T-helper 1 cell treated with Interleukin-12 subunit alpha and Interleukin-12 subunit beta and Interleukin-4 antibody, amounts not matched to agents 30 μg/mL and 1 μg/mL, for 36 hours (primary cell): ENCODE measurements around the gene RAD17.
A peak's percentile ranks its signal among the peaks of the same experiment; 100 is the strongest.
"Not testable (repeated sequence)": the region's sequence is repeated elsewhere in the genome, so short reads cannot be mapped to it uniquely, and the experiment has no call there.

Experiments used
- H3K27ac Mint-ChIP-seq: one replicate; pipeline ENCODE4 v1.8.0; 2021; ENCODE audit warnings: mild to moderate bottlenecking, mixed read lengths
- H3K27me3 Mint-ChIP-seq: one replicate; pipeline ENCODE4 v1.8.0; 2021; ENCODE audit warnings: low read depth, mixed read lengths
- H3K36me3 Mint-ChIP-seq: one replicate; pipeline ENCODE4 v1.8.0; 2021; ENCODE audit warnings: low read depth, mixed read lengths
- H3K4me1 Mint-ChIP-seq: one replicate; pipeline ENCODE4 v1.8.0; 2021; ENCODE audit warnings: low read depth, mixed read lengths
- H3K4me3 Mint-ChIP-seq: one replicate; pipeline ENCODE4 v1.8.0; 2021; ENCODE audit warnings: mild to moderate bottlenecking, moderate library complexity, mixed read lengths
- H3K9me3 Mint-ChIP-seq: one replicate; pipeline ENCODE4 v1.8.0; 2021; ENCODE audit warnings: mixed read lengths

RAD17 gene, protein sequence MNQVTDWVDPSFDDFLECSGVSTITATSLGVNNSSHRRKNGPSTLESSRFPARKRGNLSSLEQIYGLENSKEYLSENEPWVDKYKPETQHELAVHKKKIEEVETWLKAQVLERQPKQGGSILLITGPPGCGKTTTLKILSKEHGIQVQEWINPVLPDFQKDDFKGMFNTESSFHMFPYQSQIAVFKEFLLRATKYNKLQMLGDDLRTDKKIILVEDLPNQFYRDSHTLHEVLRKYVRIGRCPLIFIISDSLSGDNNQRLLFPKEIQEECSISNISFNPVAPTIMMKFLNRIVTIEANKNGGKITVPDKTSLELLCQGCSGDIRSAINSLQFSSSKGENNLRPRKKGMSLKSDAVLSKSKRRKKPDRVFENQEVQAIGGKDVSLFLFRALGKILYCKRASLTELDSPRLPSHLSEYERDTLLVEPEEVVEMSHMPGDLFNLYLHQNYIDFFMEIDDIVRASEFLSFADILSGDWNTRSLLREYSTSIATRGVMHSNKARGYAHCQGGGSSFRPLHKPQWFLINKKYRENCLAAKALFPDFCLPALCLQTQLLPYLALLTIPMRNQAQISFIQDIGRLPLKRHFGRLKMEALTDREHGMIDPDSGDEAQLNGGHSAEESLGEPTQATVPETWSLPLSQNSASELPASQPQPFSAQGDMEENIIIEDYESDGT

DNA sequence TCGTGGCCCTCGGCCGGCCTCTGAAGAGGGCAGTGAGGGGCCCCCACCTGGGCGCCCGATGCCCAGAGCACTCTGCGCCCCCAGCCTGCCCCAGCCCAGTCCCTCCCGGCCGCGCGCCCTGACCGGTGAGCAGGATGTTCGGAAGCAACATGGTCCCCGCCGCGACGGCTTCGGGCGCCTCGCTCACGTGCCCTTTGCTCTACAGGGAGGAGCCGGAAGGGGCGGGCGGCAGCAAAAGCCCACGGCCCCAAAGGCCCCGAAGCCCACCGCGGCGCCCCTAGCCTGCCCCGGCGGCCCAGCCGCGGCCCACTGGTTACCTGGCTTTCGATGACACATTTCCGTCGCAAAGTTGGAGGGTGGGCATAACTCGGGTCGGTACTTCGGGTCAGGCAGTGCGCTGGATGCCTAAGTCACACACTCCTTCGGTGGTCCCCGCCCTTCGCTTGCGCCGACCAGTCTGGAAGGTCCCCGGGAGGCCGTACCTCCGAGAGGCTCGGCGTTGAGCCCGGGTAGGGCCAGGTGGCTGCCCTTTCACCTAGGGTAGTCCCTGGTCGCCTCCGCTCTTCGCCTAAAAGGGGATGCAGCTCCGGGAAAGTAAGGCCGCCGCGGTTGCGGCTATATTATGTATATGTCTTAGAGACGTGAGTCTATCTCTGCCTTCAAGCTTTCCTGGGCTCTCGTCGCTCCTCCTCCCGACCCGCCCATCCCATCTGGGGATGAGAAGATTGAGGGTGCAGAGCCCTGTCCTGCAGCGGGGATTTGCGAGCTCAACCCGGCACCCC is at the start of gene RAD17, which contains the start of the genes AK6 and TAF9:
Gene RAD17 (plus strand): TSS at position 479 of the 782 bp plus-strand sequence. CDS start 2,391 bp downstream, outside the sequence.
Gene AK6 (minus strand): TSS at position 181 of the 782 bp plus-strand sequence. CDS start 30 bp downstream, at position 151.
Gene TAF9 (minus strand): TSS at position 181 of the 782 bp plus-strand sequence. CDS start 3,783 bp downstream, outside the sequence.
- Mint-ChIP-seq H3K9me3 (no peaks in the 10 kb centered on the region), H3K4me3 (peak within 1 kb of the TSS; percentile 96), H3K4me1 (peaks cover 30% of the 10 kb centered on the region), H3K36me3 (peaks cover 22% of the 10 kb centered on the region), H3K27ac (peak within 1 kb of the TSS; percentile 96), H3K27me3 (no peaks in the 10 kb centered on the region)

DNA sequence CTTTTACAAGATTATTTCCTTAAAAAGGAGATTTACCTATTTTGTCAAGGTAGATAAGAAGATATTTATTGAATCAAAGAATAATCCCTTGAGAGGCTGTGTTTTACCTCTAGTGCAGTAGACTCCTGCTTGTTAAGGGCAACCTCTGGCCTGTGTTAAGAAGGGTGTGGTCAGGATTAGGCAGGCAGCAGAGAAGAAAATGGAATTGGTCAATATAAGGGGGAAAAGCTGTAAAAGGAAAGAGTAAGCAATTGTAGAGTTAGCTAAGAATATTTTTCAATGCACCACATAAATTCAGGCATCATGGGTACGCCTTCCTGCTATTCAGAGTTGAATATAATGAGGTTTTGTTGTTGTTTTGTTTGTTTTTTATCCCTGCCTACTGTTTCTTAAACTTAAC is 43.3 kb upstream of the RAD17 start:
- no peaks in the 10 kb centered on the region for H3K9me3 Mint-ChIP-seq
- H3K4me1 Mint-ChIP-seq: no peaks in the 10 kb centered on the region
- H3K36me3 Mint-ChIP-seq: peaks cover 1% of the 10 kb centered on the region
- H3K27me3 Mint-ChIP-seq: no peaks in the 10 kb centered on the region
- no peak overlapping the region for H3K27ac Mint-ChIP-seq
- H3K4me3 Mint-ChIP-seq: no peak overlapping the region

DNA sequence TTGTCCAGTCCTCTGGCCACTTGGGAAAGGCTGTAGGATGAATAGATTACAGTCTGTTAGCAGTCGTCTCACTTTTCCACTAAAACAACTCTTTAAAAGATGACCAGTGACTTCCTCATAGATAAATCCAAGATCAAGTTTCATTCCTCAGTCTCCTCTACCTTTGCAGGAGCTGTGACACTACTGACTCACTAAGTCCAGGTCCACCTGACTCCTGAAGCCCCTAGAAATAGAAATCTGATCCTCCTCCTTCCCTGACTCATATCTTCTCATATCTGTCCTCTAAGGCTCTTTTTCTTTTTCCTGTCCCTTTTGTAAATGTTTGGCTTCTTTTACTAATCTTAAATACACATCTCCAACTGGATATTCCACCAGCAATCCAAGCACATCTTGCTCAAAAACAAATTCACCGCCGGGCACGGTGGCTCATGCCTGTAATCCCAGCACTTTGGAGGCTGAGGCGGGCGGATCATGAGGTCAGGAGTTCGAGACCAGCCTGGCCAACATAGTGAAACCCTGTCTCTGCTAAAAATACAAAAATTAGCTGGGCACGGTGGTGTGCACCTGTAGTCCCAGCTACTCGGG is 39.6 kb upstream of the RAD17 start:
- peaks cover 5% of the 10 kb centered on the region for H3K36me3 Mint-ChIP-seq
- H3K27me3 Mint-ChIP-seq: no peaks in the 10 kb centered on the region
- H3K9me3 Mint-ChIP-seq: peaks cover 3% of the 10 kb centered on the region
- H3K4me1 Mint-ChIP-seq: peaks cover 14% of the 10 kb centered on the region
- H3K27ac Mint-ChIP-seq: no peak overlapping the region
- H3K4me3 Mint-ChIP-seq: no peak overlapping the region

DNA sequence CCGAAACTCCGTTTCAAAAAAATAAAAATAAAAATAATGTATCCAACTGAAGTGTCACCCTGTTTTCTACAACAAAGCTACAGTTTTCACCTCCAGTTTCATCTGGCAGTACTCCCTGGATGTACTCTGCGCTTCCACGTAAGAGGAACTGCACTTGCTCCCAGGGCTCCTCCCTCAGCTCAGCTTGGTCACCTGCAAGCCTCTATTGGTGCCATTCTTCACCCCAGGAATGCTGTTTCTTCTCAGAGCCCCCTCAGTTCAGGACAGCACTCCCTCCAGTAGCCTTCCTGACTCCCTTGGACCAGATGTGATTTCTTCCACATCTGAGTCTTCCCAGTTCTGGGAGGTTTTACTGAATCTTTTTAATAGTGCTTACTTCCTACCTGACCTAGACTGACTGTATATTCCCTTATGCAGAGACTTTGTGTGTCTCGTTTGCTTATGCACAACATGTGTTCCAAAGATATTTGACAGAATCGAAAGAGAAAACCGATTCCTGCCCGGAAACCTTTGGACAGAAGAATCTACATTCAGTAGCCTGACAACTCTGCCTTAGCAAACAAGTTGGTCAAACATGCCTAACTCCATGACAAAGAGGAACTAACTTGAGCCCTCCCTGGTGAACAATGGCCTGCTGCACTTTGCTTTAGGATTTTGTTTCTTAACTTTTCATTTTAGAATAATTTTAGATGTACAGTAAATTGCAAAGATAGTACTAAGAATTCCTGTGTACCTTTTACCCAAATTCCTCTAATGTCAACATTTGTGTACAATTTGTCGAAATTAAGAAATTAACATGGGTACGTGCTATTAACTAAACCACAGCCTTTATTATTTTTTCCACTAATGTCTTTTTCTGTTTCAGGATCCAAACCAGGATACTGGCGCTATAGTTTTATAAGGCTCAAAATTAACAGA is 37.8 kb upstream of the RAD17 start:
- Mint-ChIP-seq H3K9me3 (peaks cover 3% of the 10 kb centered on the region), H3K4me3 (peak overlapping the region; percentile 89), H3K4me1 (peaks cover 14% of the 10 kb centered on the region), H3K27me3 (no peaks in the 10 kb centered on the region), H3K36me3 (peaks cover 4% of the 10 kb centered on the region), H3K27ac (peak overlapping the region; percentile 69)

DNA sequence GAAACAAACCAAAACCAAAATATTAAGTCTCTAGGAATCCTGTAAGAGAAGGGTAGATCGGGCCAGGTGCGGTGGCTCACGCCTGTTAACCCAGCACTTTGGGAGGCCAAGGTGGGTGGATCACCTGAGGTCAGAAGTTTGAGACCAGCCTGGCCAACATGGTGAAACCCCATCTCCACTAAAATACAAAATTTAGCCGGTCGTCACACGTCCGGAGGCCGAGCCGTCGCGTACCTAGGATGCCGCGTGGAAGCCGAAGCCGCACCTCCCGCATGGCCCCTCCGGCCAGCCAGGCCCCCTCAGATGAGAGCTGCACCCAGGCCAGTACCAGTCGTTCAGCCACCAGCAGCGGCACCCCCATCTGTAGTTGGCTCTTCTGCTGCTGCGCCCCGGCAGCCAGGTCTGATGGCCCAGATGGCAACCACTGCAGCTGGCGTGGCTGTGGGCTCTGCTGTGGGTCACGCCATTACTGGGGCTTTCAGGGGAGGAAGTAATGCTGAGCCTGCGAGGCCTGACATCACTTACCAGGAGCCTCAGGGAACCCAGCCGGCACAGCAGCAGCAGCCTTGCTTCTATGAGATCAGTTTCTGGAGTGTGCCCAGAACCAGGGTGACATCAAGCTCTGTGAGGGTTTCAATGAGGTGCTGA is 35.8 kb upstream of the RAD17 start:
- H3K27ac Mint-ChIP-seq, H3K4me3 Mint-ChIP-seq, H3K36me3 Mint-ChIP-seq, H3K9me3 Mint-ChIP-seq, H3K27me3 Mint-ChIP-seq: not testable (repeated sequence)
- peaks cover 14% of the 10 kb centered on the region for H3K4me1 Mint-ChIP-seq

DNA sequence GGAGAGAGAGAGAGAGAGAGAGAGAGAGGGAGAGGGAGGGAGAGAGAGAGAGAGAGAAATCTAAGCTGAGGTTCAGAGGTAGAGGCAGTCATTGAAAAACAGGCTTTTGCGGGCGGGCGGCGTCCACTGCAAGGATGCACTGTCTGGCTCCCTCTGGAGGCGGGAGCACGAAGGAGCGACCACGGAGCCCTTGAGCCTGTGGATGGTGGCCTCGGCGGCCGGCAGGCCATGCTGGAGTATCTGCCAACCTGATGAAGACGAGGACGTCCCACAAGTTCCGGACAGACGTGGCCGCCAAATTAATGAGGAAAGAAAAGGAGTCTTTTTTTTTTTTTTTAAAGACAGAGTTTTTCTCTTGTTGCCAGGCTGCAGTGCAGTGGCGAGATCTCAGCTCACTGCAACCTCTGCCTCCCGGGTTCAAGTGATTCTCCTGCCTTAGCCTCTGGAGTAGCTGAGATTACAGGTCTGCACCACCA is 34.8 kb upstream of the RAD17 start:
- peaks cover 14% of the 10 kb centered on the region for H3K4me1 Mint-ChIP-seq
- peak overlapping the region; percentile 28 for H3K27ac Mint-ChIP-seq
- peaks cover 4% of the 10 kb centered on the region for H3K36me3 Mint-ChIP-seq
- H3K4me3 Mint-ChIP-seq: no peak overlapping the region
- no peaks in the 10 kb centered on the region for H3K27me3 Mint-ChIP-seq
- H3K9me3 Mint-ChIP-seq: peaks cover 3% of the 10 kb centered on the region

DNA sequence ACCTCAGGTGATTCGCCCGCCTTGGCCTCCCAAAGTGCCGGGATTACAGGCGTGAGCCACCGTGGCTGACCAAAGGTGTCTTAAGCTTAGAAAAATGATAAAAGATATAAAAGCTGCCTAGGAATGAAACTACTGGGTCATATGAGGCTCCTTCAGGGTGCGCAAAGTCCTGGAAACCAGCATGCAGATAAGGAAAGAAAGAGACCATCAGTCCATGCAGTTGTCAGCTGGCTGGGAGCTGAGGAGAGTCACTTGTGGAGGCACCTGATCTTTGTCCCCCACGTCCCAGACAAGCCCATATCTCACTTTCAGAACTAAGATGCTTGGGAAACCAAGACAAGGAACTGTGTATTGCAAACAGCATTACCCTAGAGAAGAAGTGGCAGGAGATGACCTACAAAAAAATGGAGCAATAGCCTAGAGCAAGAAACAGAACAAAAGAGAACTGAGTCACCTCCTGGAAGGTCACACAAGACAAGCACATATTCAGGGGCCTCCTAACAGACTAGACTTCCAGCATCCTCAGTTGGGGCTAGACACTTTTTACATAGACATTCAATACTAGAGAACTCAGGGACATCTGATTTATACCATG is 34.2 kb upstream of the RAD17 start:
- H3K4me3 Mint-ChIP-seq: no peak overlapping the region
- H3K36me3 Mint-ChIP-seq: peaks cover 4% of the 10 kb centered on the region
- H3K27ac Mint-ChIP-seq: no peak overlapping the region
- no peaks in the 10 kb centered on the region for H3K27me3 Mint-ChIP-seq
- H3K9me3 Mint-ChIP-seq: peaks cover 3% of the 10 kb centered on the region
- peaks cover 14% of the 10 kb centered on the region for H3K4me1 Mint-ChIP-seq

DNA sequence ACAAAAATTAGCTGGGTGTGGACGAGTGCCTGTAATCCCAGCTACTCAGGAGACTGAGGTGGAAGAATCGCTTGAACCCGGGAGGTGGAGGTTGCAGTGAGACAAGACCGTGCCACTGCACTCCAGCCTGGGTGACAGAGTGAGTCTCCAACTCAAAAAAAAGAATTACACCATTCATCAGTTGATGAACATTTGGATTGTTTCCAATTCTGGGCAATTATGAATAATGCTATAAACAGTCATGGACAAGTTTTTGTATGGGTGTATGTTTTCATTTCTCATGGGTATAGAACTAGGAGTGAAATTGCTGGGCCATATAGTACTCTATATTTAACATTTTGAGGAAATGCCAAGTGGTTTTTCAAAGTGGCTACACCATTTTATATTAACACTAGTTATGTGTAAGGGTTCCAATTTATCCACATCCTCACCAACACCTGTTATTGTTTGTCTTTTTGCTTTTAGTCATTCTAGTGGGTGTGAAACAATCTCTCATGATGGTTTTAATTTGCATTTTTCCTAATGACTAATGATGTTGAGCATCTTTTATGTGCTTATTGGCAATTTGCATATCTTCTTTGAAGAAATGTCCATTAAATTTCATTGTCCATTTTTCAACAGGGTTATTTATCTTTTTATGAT is 28.0 kb upstream of the RAD17 start:
- H3K4me3 Mint-ChIP-seq: no peak overlapping the region
- H3K9me3 Mint-ChIP-seq: no peaks in the 10 kb centered on the region
- H3K27ac Mint-ChIP-seq: no peak overlapping the region
- H3K36me3 Mint-ChIP-seq: no peaks in the 10 kb centered on the region
- no peaks in the 10 kb centered on the region for H3K27me3 Mint-ChIP-seq
- no peaks in the 10 kb centered on the region for H3K4me1 Mint-ChIP-seq

DNA sequence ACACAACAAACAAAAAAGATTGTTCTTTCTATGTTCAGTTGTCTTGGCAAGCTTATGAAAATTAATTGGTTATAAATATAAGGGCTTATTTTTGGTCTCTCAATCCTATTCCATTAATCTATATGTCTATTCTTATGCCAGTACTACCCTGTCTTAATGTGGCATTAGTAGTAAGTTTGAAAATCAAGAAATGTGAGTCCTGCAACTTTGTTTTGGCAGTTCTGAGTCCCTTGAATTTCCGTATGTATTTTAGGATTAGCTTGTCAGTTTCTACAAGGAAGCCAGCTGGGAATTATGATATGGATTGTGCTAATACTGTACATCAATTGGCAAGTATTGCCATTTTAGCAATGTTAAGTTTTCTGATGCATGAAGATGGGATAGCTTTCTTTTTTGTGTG is 26.5 kb upstream of the RAD17 start:
- no peaks in the 10 kb centered on the region for H3K9me3 Mint-ChIP-seq
- no peak overlapping the region for H3K27ac Mint-ChIP-seq
- H3K4me3 Mint-ChIP-seq: no peak overlapping the region
- H3K36me3 Mint-ChIP-seq: no peaks in the 10 kb centered on the region
- H3K27me3 Mint-ChIP-seq: no peaks in the 10 kb centered on the region
- H3K4me1 Mint-ChIP-seq: no peaks in the 10 kb centered on the region

DNA sequence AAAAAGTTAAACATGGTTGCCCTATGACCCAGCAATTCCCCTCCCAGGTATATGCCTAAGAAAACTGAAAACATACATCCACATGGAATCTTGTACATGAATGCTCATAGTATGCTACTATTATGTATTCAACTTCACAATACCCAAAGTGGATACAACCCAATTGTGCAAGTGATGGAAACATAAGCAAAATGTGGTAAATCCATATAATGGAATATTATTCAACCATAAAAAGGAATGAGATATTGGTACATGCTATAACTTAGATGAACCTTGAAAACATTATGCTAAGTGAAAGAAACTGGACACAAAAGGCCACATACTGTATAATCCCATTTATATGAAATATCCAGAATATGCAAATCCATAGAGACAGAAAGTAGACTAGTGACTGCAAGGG is 19.0 kb upstream of the RAD17 start:
- H3K27ac Mint-ChIP-seq: no peak overlapping the region
- H3K9me3 Mint-ChIP-seq: no peaks in the 10 kb centered on the region
- H3K36me3 Mint-ChIP-seq: peaks cover 21% of the 10 kb centered on the region
- H3K4me1 Mint-ChIP-seq: peaks cover under 1% of the 10 kb centered on the region
- H3K27me3 Mint-ChIP-seq: no peaks in the 10 kb centered on the region
- no peak overlapping the region for H3K4me3 Mint-ChIP-seq

DNA sequence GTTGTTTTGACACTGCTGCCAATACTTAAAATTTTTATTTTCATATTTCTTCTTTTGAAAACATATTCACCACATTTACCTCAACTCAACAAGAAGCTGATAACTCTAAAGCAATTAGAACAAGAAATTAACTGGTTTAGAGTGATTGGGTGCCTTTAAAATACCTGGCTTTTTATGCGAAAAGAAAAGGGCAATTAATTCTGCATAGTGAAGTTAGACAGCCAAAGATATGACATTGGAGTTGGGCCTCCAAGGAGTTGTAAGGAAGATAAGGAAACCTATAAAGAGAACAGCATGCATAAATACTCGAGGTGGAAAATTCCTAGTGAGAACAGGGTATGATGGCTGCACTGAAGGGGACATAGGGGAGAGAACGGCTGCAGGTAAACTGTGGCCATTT is 9.9 kb upstream of the RAD17 start:
- Mint-ChIP-seq H3K36me3 (peaks cover 16% of the 10 kb centered on the region), H3K27ac (no peak overlapping the region), H3K4me3 (no peak overlapping the region), H3K27me3 (no peaks in the 10 kb centered on the region), H3K9me3 (no peaks in the 10 kb centered on the region), H3K4me1 (peaks cover 9% of the 10 kb centered on the region)

DNA sequence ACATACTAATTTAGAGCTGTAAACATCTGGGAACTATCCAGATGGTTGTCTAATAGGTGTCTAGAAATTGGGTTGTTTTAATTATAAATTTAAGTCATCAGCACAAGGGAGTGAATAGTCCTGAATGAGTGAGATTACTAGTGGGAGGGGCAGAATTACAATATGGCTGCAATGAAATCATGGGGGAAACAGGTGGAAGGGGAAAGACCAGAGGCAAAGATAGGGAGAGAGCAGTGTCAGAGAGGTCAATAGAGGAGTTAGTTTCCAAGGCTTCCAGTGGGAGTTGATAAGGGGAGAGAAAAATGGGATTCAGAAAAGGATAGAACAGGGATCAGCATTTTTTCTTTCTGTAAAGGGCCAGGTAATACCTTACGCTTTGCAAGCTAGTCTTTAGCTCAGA is 9.2 kb upstream of the RAD17 start:
- H3K36me3 Mint-ChIP-seq: peaks cover 24% of the 10 kb centered on the region
- peaks cover 11% of the 10 kb centered on the region for H3K4me1 Mint-ChIP-seq
- H3K9me3 Mint-ChIP-seq: no peaks in the 10 kb centered on the region
- H3K27ac Mint-ChIP-seq: no peak overlapping the region
- no peak overlapping the region for H3K4me3 Mint-ChIP-seq
- no peaks in the 10 kb centered on the region for H3K27me3 Mint-ChIP-seq
